Endometrial microvascular endothelial cells (primary cell): ENCODE results near the gene GLP1R. TPM values are rescaled to one million over a fixed set of nuclear protein-coding genes. Genes with fewer than 3 reads are reported as not detected.

Source experiments
- in situ Hi-C: cut with HindIII; loops from 2 replicates; pipeline ENCODE4 v1.10.0; 2017; ENCODE audit warnings: low sequenced_read_pairs, low pct_unique_long_range_greater_than_20kb; ENCODE audit errors: inconsistent ontology term
- total RNA-seq: library from RNA; depleted of rRNA; stranded (reverse); fragments of >200 nt; gene quantifications from one replicate; pipeline ENCODE4 v1.2.3, GENCODE V29; 2015; ENCODE audit errors: inconsistent ontology term

GLP1R gene
- total RNA-seq, 1 donor from 2014 or later: not detected

- in situ Hi-C loops: no loop called here
Measured at GRCh38 chr6:39059496-39060310, 11.1 kb downstream of the GLP1R start.

GRCh38 chr6:39060467-39061160 lies 12.0 kb downstream of the GLP1R start:
- in situ Hi-C loops: no loop called here

GRCh38 chr6:39061182-39061581 lies 12.6 kb downstream of the GLP1R start:
- in situ Hi-C loops: no loop called here

- in situ Hi-C loops: no loop called here
Measured at GRCh38 chr6:39061588-39061987, 13.0 kb downstream of the GLP1R start.

GRCh38 chr6:39062014-39062740 lies 13.6 kb downstream of the GLP1R start:
- in situ Hi-C loops: no loop called here

GRCh38 chr6:39063526-39063925 lies 14.9 kb downstream of the GLP1R start:
- in situ Hi-C loops: no loop called here

- in situ Hi-C loops: no loop called here
Measured at GRCh38 chr6:39065561-39065960, 17.0 kb downstream of the GLP1R start.

GRCh38 chr6:39068391-39068790 lies 19.8 kb downstream of the GLP1R start:
- in situ Hi-C loops: no loop called here

- in situ Hi-C loops: no loop called here
Measured at GRCh38 chr6:39072830-39073229, 24.2 kb downstream of the GLP1R start.

GRCh38 chr6:39073471-39074355 lies 25.1 kb downstream of the GLP1R start:
- in situ Hi-C loops: no loop called here

GRCh38 chr6:39074486-39074885 lies 25.9 kb downstream of the GLP1R start:
- in situ Hi-C loops: no loop called here

GRCh38 chr6:39075010-39075686 lies 26.6 kb downstream of the GLP1R start:
- in situ Hi-C loops: no loop called here

GRCh38 chr6:39075807-39076622 lies 27.4 kb downstream of the GLP1R start:
- in situ Hi-C loops: no loop called here

GRCh38 chr6:39076623-39077535 lies 28.3 kb downstream of the GLP1R start:
- in situ Hi-C loops: no loop called here

- in situ Hi-C loops: no loop called here
Measured at GRCh38 chr6:39077882-39078594, 29.5 kb downstream of the GLP1R start.

- in situ Hi-C loops: no loop called here
Measured at GRCh38 chr6:39078695-39079094, 30.1 kb downstream of the GLP1R start.
